ENCODE measurements around the gene CYBB. TPM values are rescaled to one million over a fixed set of nuclear protein-coding genes. Genes with fewer than 3 reads are reported as not detected.

CYBB gene
- polyA plus RNA-seq (2011; rRNA removed) = 0.08 and 0.12 TPM in 2 replicates
- 0.01 and 0.03 TPM in 2 replicates for polyA plus RNA-seq (2012; cell fraction: cytosol; rRNA removed)
- 0.04 and 0.05 TPM in 2 replicates for polyA plus RNA-seq (2012; cell fraction: nucleus; rRNA removed)
- polyA plus RNA-seq (2017; fragmentation: RNase III; extraction: RNeasy Plus Mini Kit Qiagen cat#74134 plus additional on column Dnase treatment) = 0.04 TPM in 3 replicates
- 0.05 and 0.12 TPM in 2 replicates for polyA minus RNA-seq (2011; rRNA and poly(A)+ RNA removed)

DNA sequence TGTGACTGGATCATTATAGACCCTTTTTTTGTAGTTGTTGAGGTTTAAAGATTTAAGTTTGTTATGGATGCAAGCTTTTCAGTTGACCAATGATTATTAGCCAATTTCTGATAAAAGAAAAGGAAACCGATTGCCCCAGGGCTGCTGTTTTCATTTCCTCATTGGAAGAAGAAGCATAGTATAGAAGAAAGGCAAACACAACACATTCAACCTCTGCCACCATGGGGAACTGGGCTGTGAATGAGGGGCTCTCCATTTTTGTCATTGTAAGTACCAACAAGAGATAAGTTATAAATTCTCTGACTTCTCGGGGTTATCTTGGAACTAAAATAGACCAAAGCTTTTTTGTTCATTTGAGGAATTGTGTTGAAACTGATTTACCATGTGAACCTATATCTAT is at the start of gene CYBB:
TSS of gene CYBB (plus strand) at position 203 of the 400 bp plus-strand sequence. CDS start at position 222, 19 bp downstream.
- ChIA-PET POLR2A (no interaction called here), CTCF (no interaction called here)
- Histone ChIP-seq H3K27ac (no peak within 1 kb of the TSS), H3K9me3 (no peaks in the 10 kb centered on the region), H3K4me1 (no peaks in the 10 kb centered on the region), H3K4me2 (no peak within 1 kb of the TSS), H3K4me3 (no peak within 1 kb of the TSS)
- WGBS (ENCODE audit: missing lambda C conversion rate) = 20% methylated on average over 2 of the region's 2 CpGs
- DNase-seq (ENCODE audit: low read depth in 1 of 2, low spot score in 1 of 2) (no peak), FAIRE-seq (no peak), ATAC-seq (no peak)
- TF ChIP-seq KDM1A (IDR thresholded peaks at IDR 0.05; ENCODE audit: low read depth) (no peak), EHMT2 (IDR thresholded peaks at IDR 0.05; ENCODE audit: low read depth) (no peak), NFE2L2 (conservative IDR thresholded peaks at IDR 0.05; ENCODE audit: low read length) (no peak), RAD21 (conservative IDR thresholded peaks at IDR 0.05 in 1 of 2, IDR thresholded peaks at IDR 0.05 in 1 of 2) (no peak), RNF2 (IDR thresholded peaks at IDR 0.05; ENCODE audit: borderline replicate concordance, low read depth) (no peak), FOSL2 (IDR thresholded peaks at IDR 0.05) (no peak), FOSL2 (CRISPR knock-in tag; IDR thresholded peaks at IDR 0.05) (no peak), SREBF2 (IDR thresholded peaks at IDR 0.05) (no peak), SMC3 (IDR thresholded peaks at IDR 0.05) (no peak), ZC3H11A (IDR thresholded peaks at IDR 0.05) (no peak), JUN (IDR thresholded peaks at IDR 0.05) (no peak), HOXB5 (CRISPR knock-in tag; IDR thresholded peaks at IDR 0.05) (no peak), CBX8 (IDR thresholded peaks at IDR 0.05) (no peak), ZNF302 (CRISPR knock-in tag; IDR thresholded peaks at IDR 0.05) (no peak), HOXB13 (CRISPR knock-in tag; IDR thresholded peaks at IDR 0.05; ENCODE audit: low read depth) (no peak), POLR2AphosphoS2 (conservative IDR thresholded peaks at IDR 0.05; ENCODE audit: low read length) (no peak), RCOR1 (IDR thresholded peaks at IDR 0.05; ENCODE audit: low read depth, low read length) (no peak), CBX2 (IDR thresholded peaks at IDR 0.05; ENCODE audit: borderline replicate concordance, low read depth) (no peak)
- TF ChIP-seq, protein P1, sequence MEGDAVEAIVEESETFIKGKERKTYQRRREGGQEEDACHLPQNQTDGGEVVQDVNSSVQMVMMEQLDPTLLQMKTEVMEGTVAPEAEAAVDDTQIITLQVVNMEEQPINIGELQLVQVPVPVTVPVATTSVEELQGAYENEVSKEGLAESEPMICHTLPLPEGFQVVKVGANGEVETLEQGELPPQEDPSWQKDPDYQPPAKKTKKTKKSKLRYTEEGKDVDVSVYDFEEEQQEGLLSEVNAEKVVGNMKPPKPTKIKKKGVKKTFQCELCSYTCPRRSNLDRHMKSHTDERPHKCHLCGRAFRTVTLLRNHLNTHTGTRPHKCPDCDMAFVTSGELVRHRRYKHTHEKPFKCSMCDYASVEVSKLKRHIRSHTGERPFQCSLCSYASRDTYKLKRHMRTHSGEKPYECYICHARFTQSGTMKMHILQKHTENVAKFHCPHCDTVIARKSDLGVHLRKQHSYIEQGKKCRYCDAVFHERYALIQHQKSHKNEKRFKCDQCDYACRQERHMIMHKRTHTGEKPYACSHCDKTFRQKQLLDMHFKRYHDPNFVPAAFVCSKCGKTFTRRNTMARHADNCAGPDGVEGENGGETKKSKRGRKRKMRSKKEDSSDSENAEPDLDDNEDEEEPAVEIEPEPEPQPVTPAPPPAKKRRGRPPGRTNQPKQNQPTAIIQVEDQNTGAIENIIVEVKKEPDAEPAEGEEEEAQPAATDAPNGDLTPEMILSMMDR (IDR thresholded peaks at IDR 0.05) = no peak
- TF ChIP-seq, protein P2, sequence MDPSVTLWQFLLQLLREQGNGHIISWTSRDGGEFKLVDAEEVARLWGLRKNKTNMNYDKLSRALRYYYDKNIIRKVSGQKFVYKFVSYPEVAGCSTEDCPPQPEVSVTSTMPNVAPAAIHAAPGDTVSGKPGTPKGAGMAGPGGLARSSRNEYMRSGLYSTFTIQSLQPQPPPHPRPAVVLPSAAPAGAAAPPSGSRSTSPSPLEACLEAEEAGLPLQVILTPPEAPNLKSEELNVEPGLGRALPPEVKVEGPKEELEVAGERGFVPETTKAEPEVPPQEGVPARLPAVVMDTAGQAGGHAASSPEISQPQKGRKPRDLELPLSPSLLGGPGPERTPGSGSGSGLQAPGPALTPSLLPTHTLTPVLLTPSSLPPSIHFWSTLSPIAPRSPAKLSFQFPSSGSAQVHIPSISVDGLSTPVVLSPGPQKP (IDR thresholded peaks at IDR 0.05; ENCODE audit: low read depth, low read length) = no peak

DNA sequence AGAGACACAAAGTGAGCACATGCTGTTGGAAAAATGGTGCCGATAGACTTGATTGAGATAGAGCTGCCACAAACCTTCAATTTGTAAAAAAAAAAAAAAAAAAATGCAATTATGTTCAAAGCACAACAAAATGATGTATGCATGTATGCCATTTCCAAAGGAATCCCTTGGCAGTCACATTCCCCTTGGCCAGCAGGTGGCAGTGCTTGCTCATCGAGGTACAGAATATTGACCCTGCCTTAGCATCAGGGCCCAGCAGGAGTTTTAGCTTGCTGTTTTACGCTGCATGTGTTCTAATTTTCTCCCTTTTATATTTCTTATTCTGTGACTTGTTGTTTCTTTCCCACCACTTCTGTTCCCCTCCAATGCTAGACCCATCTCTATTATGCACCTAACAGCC is 34.5 kb upstream of the CYBB start:
- Histone ChIP-seq H3K4me1 (no peaks in the 10 kb centered on the region), H3K27ac (no peak overlapping the region), H3K4me2 (no peak overlapping the region), H3K4me3 (no peak overlapping the region), H3K9me3 (no peaks in the 10 kb centered on the region)
- 23% methylated on average over 3 of the region's 3 CpGs for WGBS (ENCODE audit: missing lambda C conversion rate)
- TF ChIP-seq, protein P1 (IDR thresholded peaks at IDR 0.05) = peak; percentile 76
- TF ChIP-seq RAD21 (conservative IDR thresholded peaks at IDR 0.05 in 1 of 2, IDR thresholded peaks at IDR 0.05 in 1 of 2) (peak; percentile 81 to 83), JUN (IDR thresholded peaks at IDR 0.05) (no peak), FOXS1 (CRISPR knock-in tag; IDR thresholded peaks at IDR 0.05) (no peak), SMC3 (IDR thresholded peaks at IDR 0.05) (peak; percentile 82)
- FAIRE-seq (peak; percentile 97), ATAC-seq (peak; percentile 92 to 95), DNase-seq (ENCODE audit: low read depth in 1 of 2, low spot score in 1 of 2) (peak; percentile 33 to 65)
- CTCF ChIA-PET = interaction anchor here (0.6 to 3.9 kb wide), 38 partner anchors 8 to 581 kb away, joined by 3 to 42 read pairs (median 4); partner anchors contain the start of gene RPGR
- POLR2A ChIA-PET = no interaction called here
